Fibroblast of pulmonary artery (primary cell): ENCODE data around the gene PDK3.

Experiments used
- DNase-seq: peaks from one replicate; pipeline ENCODE4 v3.0.0-alpha.2; 2010; ENCODE audit warnings: low read depth
- H3K4me3 ChIP-seq: replicated peaks from 2 replicates; pipeline ENCODE4 v1.5.1; 2011; ENCODE audit warnings: low read depth, mild to moderate bottlenecking, control low read depth, low read length, moderate library complexity
- CTCF ChIP-seq: IDR thresholded peaks from 2 replicates; pipeline ENCODE4 v1.5.1; 2011; ENCODE audit warnings: mild to moderate bottlenecking, control low read depth, low read length, inconsistent platforms; ENCODE audit errors: missing control alignments

Gene PDK3

GRCh38 chrX:24463077-24463476 lies 2.0 kb upstream of the PDK3 start:
- DNase-seq = no peak
- no peak overlapping the region for H3K4me3 ChIP-seq
- no peak for TF ChIP-seq CTCF

GRCh38 chrX:24464498-24464835 lies 619 bp upstream of the PDK3 start:
- no peak for TF ChIP-seq CTCF
- DNase-seq = no peak
- peak overlapping the region; percentile 58 for H3K4me3 ChIP-seq

- peak overlapping the region; percentile 58 for H3K4me3 ChIP-seq
- DNase-seq = no peak
- TF ChIP-seq CTCF = no peak
Observed at GRCh38 chrX:24465532-24465865, 413 bp downstream of the PDK3 start.

GRCh38 chrX:24466025-24466424 lies 939 bp downstream of the PDK3 start:
- DNase-seq = no peak
- H3K4me3 ChIP-seq = no peak overlapping the region
- TF ChIP-seq CTCF = no peak

GRCh38 chrX:24468245-24468644 lies 3.2 kb downstream of the PDK3 start:
- no peak for TF ChIP-seq CTCF
- DNase-seq = no peak
- H3K4me3 ChIP-seq = no peak overlapping the region

- DNase-seq = no peak
- no peak overlapping the region for H3K4me3 ChIP-seq
- TF ChIP-seq CTCF = no peak
Observed at GRCh38 chrX:24471808-24472207, 6.7 kb downstream of the PDK3 start.

GRCh38 chrX:24475480-24475879 lies 10.4 kb downstream of the PDK3 start:
- no peak overlapping the region for H3K4me3 ChIP-seq
- no peak for TF ChIP-seq CTCF
- no peak for DNase-seq
